GM23338 (cell line): Measurements from ENCODE around the gene PRKCH. TPM values are rescaled to one million over a fixed set of nuclear protein-coding genes. Genes with fewer than 3 reads are reported as not detected.

Source experiments
- ATAC-seq: fragments of 200-7000 bp; cut with Tn5 transposase; 3 replicates; pipeline ENCODE4 v1.9.1; 2020
- DNase-seq: peaks from one replicate; pipeline ENCODE4 v3.0.0-alpha.2; 2015; ENCODE audit warnings: low spot score
- H2AFZ ChIP-seq: fragments of 200-600 bp; sonication (generic); 2 replicates; pipeline ENCODE4 v1.8.0; 2016; ENCODE audit warnings: antibody characterized with exemption, mild to moderate bottlenecking, moderate library complexity
- H3F3A ChIP-seq: fragments of 200-600 bp; sonication (generic); replicated peaks from 2 replicates; pipeline ENCODE4 v1.8.0; 2017; ENCODE audit warnings: antibody characterized with exemption, mixed run types, low read depth
- H3K27ac ChIP-seq: fragments of 200-600 bp; sonication (generic); 2 replicates; pipeline ENCODE4 v1.6.1; 2016; ENCODE audit warnings: low read depth
- H3K27me3 ChIP-seq: fragments of 200-600 bp; sonication (generic); 2 replicates; pipeline ENCODE4 v1.8.0; 2016; ENCODE audit warnings: mild to moderate bottlenecking, mixed run types, moderate library complexity; ENCODE audit not compliant: insufficient read depth
- H3K36me3 ChIP-seq: fragments of 200-600 bp; sonication (generic); 2 replicates; pipeline ENCODE4 v1.8.0; 2016; ENCODE audit warnings: mild to moderate bottlenecking; ENCODE audit not compliant: insufficient read depth
- H3K4me1 ChIP-seq: fragments of 200-600 bp; sonication (generic); 2 replicates; pipeline ENCODE4 v1.8.0; 2016; ENCODE audit warnings: mild to moderate bottlenecking, moderate library complexity; ENCODE audit not compliant: insufficient read depth
- H3K4me2 ChIP-seq: fragments of 200-600 bp; sonication (generic); 2 replicates; pipeline ENCODE4 v1.7.1; 2017; ENCODE audit warnings: mixed run types
- H3K4me3 ChIP-seq: fragments of 200-600 bp; sonication (generic); 2 replicates; pipeline ENCODE4 v1.6.1; 2016; ENCODE audit warnings: mixed run types
- H3K79me2 ChIP-seq: fragments of 200-600 bp; sonication (generic); replicated peaks from 2 replicates; pipeline ENCODE4 v1.8.0; 2017; ENCODE audit warnings: mild to moderate bottlenecking; ENCODE audit not compliant: insufficient read depth
- H3K9me2 ChIP-seq: fragments of 200-600 bp; sonication (generic); 2 replicates; pipeline ENCODE4 v1.8.0; 2017; ENCODE audit not compliant: insufficient read depth
- H4K20me1 ChIP-seq: fragments of 200-600 bp; sonication (generic); replicated peaks from 2 replicates; pipeline ENCODE4 v1.8.0; 2017; ENCODE audit warnings: mild to moderate bottlenecking; ENCODE audit not compliant: insufficient read depth
- H3K27ac Mint-ChIP-seq: 2 replicates; pipeline ENCODE4 v1.8.0; 2020; ENCODE audit warnings: inconsistent platforms, mild to moderate bottlenecking, moderate library complexity, mixed read lengths
- H3K27me3 Mint-ChIP-seq: 3 replicates; pipeline ENCODE4 v1.8.0; 2022; ENCODE audit warnings: low read depth, mild to moderate bottlenecking, moderate library complexity, mixed read lengths, inconsistent platforms; ENCODE audit not compliant: insufficient read depth, poor library complexity
- H3K36me3 Mint-ChIP-seq: 3 replicates; pipeline ENCODE4 v1.8.0; 2021; ENCODE audit warnings: low read depth, mild to moderate bottlenecking, inconsistent platforms, moderate library complexity, mixed read lengths
- H3K4me1 Mint-ChIP-seq: 3 replicates; pipeline ENCODE4 v1.8.0; 2020; ENCODE audit warnings: mild to moderate bottlenecking, inconsistent platforms, mixed read lengths
- H3K4me3 Mint-ChIP-seq: 3 replicates; pipeline ENCODE4 v1.8.0; 2021; ENCODE audit warnings: moderate library complexity, mild to moderate bottlenecking, inconsistent platforms, mixed read lengths
- H3K9me3 Mint-ChIP-seq: 3 replicates; pipeline ENCODE4 v1.8.0; 2020; ENCODE audit warnings: moderate library complexity, mild to moderate bottlenecking, inconsistent platforms, mixed read lengths
- CREB1 ChIP-seq: fragments of 250-450 bp; sonication (Bioruptor Pico); IDR thresholded peaks from 2 replicates; pipeline ENCODE4 v1.5.0; 2020; ENCODE audit warnings: low read depth, mild to moderate bottlenecking, moderate library complexity
- CTCF ChIP-seq, 2 experiments: fragments of 200-600 bp in 1 of 2; sonication (generic) in 1 of 2; conservative IDR thresholded peaks; 2 replicates each; pipeline versions ENCODE4 v1.5.1 to v1.6.1; 2016 to 2017; ENCODE audit warnings: antibody characterized with exemption in 2 of 2, low read depth in 2 of 2, mild to moderate bottlenecking in 2 of 2, moderate library complexity in 1 of 2
- ETS1 ChIP-seq: IDR thresholded peaks from 2 replicates; pipeline ENCODE4 v1.6.1; 2016; ENCODE audit warnings: antibody characterized with exemption
- EZH2 ChIP-seq: fragments of 200-600 bp; sonication (generic); IDR thresholded peaks from one replicate; pipeline ENCODE4 v1.8.0; 2017; ENCODE audit warnings: antibody characterized with exemption, mild to moderate bottlenecking, low read depth; ENCODE audit not compliant: unreplicated experiment
- EZH2phosphoT487 ChIP-seq: fragments of 200-600 bp; sonication (generic); IDR thresholded peaks from one replicate; pipeline ENCODE4 v1.8.1; 2018; ENCODE audit warnings: antibody characterized with exemption; ENCODE audit not compliant: unreplicated experiment
- JUNB ChIP-seq: IDR thresholded peaks from one replicate; pipeline ENCODE4 v1.6.1; 2016; ENCODE audit warnings: antibody characterized with exemption; ENCODE audit not compliant: unreplicated experiment
- NANOG ChIP-seq: IDR thresholded peaks from 2 replicates; pipeline ENCODE4 v1.6.1; 2016; ENCODE audit warnings: antibody characterized with exemption, borderline replicate concordance
- POLR2AphosphoS5 ChIP-seq: IDR thresholded peaks from 2 replicates; pipeline ENCODE4 v1.6.1; 2016; ENCODE audit warnings: antibody characterized with exemption, low read depth
- REST ChIP-seq: IDR thresholded peaks from one replicate; pipeline ENCODE4 v1.6.1; 2018; ENCODE audit warnings: antibody characterized with exemption; ENCODE audit not compliant: unreplicated experiment
- STAT1 ChIP-seq: IDR thresholded peaks from one replicate; pipeline ENCODE4 v1.6.1; 2016; ENCODE audit warnings: antibody characterized with exemption; ENCODE audit not compliant: unreplicated experiment
- ZNF331 ChIP-seq: fragments of 250-450 bp; sonication (Bioruptor Pico); IDR thresholded peaks from 2 replicates; pipeline ENCODE4 v1.5.0; 2020; ENCODE audit warnings: low read depth, mild to moderate bottlenecking, moderate library complexity
- ZNF462 ChIP-seq: fragments of 250-450 bp; sonication (Bioruptor Pico); IDR thresholded peaks from 2 replicates; pipeline ENCODE4 v1.5.0; 2020; ENCODE audit warnings: mild to moderate bottlenecking, moderate library complexity
- polyA plus RNA-seq: library from polyadenylated mRNA; unstranded; fragments of >200 nt; fragmentation: Nextera tagmentation; extraction: Ambion mirVana; gene quantifications from 2 replicates; pipeline ENCODE4 v1.2.1, GENCODE V29; 2016
- total RNA-seq: library from RNA; depleted of rRNA; stranded (reverse); fragments of >200 nt; shearing (Covaris generic); gene quantifications from 2 replicates; pipeline ENCODE4 v1.2.3, GENCODE V29; 2014

Gene PRKCH
- total and polyA plus RNA-seq, 2 experiments from 2014 or later = 5.4 to 10.1 TPM

GRCh38 chr14:61288228-61288627 lies 33.2 kb upstream of the PRKCH start:
- Histone ChIP-seq H3K27ac (no peak overlapping the region), H3K4me1 (no peaks in the 10 kb centered on the region; the same call in 1 of the 2 replicates), H2AFZ (no peak overlapping the region), H3K36me3 (no peaks in the 10 kb centered on the region), H3K4me2 (no peak overlapping the region), H4K20me1 (no peaks in the 10 kb centered on the region), H3K27me3 (no peaks in the 10 kb centered on the region), H3K9me2 (no peaks in the 10 kb centered on the region), H3F3A (no peaks in the 10 kb centered on the region), H3K4me3 (no peak overlapping the region), H3K79me2 (no peaks in the 10 kb centered on the region)
- peaks cover 5% of the 10 kb centered on the region for H3K27me3 Mint-ChIP-seq
- no peak for ATAC-seq
- H3K4me1 Mint-ChIP-seq = 0 out of 3 replicates have a peak, but pooled peaks cover 2% of the 10 kb centered on the region
- H3K9me3 Mint-ChIP-seq = no peaks in the 10 kb centered on the region
- TF ChIP-seq ZNF462 (CRISPR knock-in tag) = no peak
- TF ChIP-seq NANOG = no peak
- TF ChIP-seq EZH2phosphoT487 = no peak
- no peak for TF ChIP-seq REST
- TF ChIP-seq POLR2AphosphoS5 = no peak
- TF ChIP-seq JUNB = no peak
- TF ChIP-seq CTCF (conservative IDR thresholded peaks at IDR 0.05; ENCODE audit: low read depth in 2 of 2) = no peak
- TF ChIP-seq CREB1 = no peak
- no peak for TF ChIP-seq EZH2
- no peak for TF ChIP-seq ETS1
- no peak for TF ChIP-seq STAT1
- no peak for TF ChIP-seq ZNF331 (CRISPR knock-in tag)
- no peaks in the 10 kb centered on the region for H3K36me3 Mint-ChIP-seq
- no peak overlapping the region for H3K4me3 Mint-ChIP-seq
- DNase-seq = no peak
- no peak overlapping the region for H3K27ac Mint-ChIP-seq
